ENCODE data around the gene NNAT.
"Not testable (repeated sequence)": the region's sequence is repeated elsewhere in the genome, so short reads cannot be mapped to it uniquely, and the experiment has no call there.

NNAT gene

DNA sequence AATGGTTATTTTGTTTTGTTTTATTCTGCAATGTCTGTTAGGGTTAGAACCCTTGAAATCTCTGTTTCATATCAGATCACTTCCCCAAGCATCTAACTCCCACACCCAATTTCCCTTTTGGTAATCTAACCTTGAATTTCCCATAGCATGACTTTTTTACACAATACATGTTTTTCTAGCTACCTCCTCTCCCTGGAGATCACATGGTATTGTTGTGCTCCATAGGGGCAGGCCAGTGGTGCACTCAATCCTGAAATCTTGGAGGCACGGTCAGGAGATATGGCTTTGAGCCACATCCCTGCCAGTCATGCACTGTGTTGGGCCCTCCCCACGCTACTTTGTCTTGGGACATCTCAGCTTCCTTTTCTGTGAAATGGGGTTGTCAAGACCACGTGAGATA, 36.7 kb upstream of the NNAT start:
- Histone ChIP-seq H3K9ac (ENCODE audit: low read depth, low read length) (no peak overlapping the region), H3K4me1 (ENCODE audit: insufficient read depth, low read length) (peaks cover 7% of the 10 kb centered on the region), H3K27me3 (ENCODE audit: insufficient read depth, low read length) (no peaks in the 10 kb centered on the region), H3K36me3 (ENCODE audit: insufficient read depth, low read length) (no peaks in the 10 kb centered on the region), H3K9me3 (ENCODE audit: insufficient read depth, low read depth, low read length) (peaks cover 14% of the 10 kb centered on the region), H3K27ac (ENCODE audit: low read depth, low read length) (no peak overlapping the region), H3K4me3 (ENCODE audit: low read length) (no peak overlapping the region)
- 95% methylated on average over 3 of the region's 3 CpGs for WGBS

- H3K27ac ChIP-seq (ENCODE audit: low read depth, low read length); H3K9ac ChIP-seq (ENCODE audit: low read depth, low read length); H3K27me3 ChIP-seq (ENCODE audit: insufficient read depth, low read length); H3K4me3 ChIP-seq (ENCODE audit: low read length); H3K36me3 ChIP-seq (ENCODE audit: insufficient read depth, low read length); H3K4me1 ChIP-seq (ENCODE audit: insufficient read depth, low read length): not testable (repeated sequence)
- WGBS: 91% methylated on average over 1 of the region's 1 CpG
- H3K9me3 ChIP-seq (ENCODE audit: insufficient read depth, low read depth, low read length): peaks cover 14% of the 10 kb centered on the region
Observed at GRCh38 chr20:37486209-37486608, 34.8 kb upstream of the NNAT start.

- H3K4me3 ChIP-seq (ENCODE audit: low read length): no peak overlapping the region
- H3K27ac ChIP-seq (ENCODE audit: low read depth, low read length): no peak overlapping the region
- H3K27me3 ChIP-seq (ENCODE audit: insufficient read depth, low read length): no peaks in the 10 kb centered on the region
- 86% methylated on average over 7 of the region's 7 CpGs for WGBS
- H3K4me1 ChIP-seq (ENCODE audit: insufficient read depth, low read length): peaks cover 7% of the 10 kb centered on the region
- no peaks in the 10 kb centered on the region for H3K36me3 ChIP-seq (ENCODE audit: insufficient read depth, low read length)
- no peak overlapping the region for H3K9ac ChIP-seq (ENCODE audit: low read depth, low read length)
- H3K9me3 ChIP-seq (ENCODE audit: insufficient read depth, low read depth, low read length): no peaks in the 10 kb centered on the region
Observed at GRCh38 chr20:37490663-37491350, 30.2 kb upstream of the NNAT start.

DNA sequence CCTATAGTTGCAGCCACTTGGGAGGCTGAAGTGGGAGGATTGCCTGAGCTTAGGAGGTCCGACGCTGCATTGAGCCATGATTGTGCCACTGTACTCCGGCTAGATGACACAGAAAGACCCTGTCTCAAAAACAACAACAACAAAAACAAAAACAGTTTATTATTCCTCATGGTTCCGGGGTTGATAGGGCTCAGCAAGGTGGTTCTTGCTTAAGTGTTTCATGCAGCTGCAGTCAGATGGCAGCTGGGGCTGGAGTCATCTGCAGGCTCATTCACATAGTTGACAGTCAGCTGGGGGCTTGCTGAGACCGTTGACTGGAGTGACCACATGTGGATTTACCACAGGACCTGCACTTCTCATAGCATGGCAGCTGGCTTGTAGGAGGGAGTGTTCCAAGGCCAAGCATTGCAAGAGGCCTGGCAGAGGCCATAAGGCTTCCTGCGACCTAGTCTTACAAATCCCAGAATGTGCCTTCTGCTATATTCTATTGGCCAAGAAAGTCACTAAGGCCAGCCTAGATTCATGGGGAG, 28.9 kb upstream of the NNAT start:
- Histone ChIP-seq H3K27ac (ENCODE audit: low read depth, low read length) (no peak overlapping the region), H3K27me3 (ENCODE audit: insufficient read depth, low read length) (no peaks in the 10 kb centered on the region), H3K4me1 (ENCODE audit: insufficient read depth, low read length) (no peaks in the 10 kb centered on the region; the same call in 1 of the 2 replicates), H3K4me3 (ENCODE audit: low read length) (no peak overlapping the region), H3K9me3 (ENCODE audit: insufficient read depth, low read depth, low read length) (no peaks in the 10 kb centered on the region), H3K36me3 (ENCODE audit: insufficient read depth, low read length) (no peaks in the 10 kb centered on the region), H3K9ac (ENCODE audit: low read depth, low read length) (no peak overlapping the region)
- WGBS: 94% methylated on average over 6 of the region's 6 CpGs

DNA sequence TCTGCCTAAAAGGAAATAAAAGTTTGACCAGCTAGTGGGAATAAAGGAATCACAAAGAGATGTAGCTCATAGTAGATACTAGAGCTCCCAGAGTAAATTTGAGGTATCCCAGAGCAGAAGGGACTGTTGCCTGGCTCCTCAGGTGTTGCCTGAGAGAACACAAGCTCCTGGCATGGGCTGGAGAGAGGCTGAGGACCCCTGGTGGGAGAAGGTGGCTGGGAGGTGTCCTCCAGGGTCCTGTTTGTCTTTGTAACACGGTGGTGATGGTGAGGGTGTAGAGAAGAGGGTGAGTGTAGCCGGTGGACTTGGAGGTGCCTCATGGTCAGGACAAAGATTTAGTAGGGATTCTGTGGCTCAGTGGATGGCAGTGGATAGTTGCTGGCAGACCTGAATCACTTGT, 28.1 kb upstream of the NNAT start:
- Histone ChIP-seq H3K9ac (ENCODE audit: low read depth, low read length) (no peak overlapping the region), H3K36me3 (ENCODE audit: insufficient read depth, low read length) (no peaks in the 10 kb centered on the region), H3K27me3 (ENCODE audit: insufficient read depth, low read length) (no peaks in the 10 kb centered on the region), H3K4me3 (ENCODE audit: low read length) (no peak overlapping the region), H3K27ac (ENCODE audit: low read depth, low read length) (no peak overlapping the region), H3K9me3 (ENCODE audit: insufficient read depth, low read depth, low read length) (no peaks in the 10 kb centered on the region), H3K4me1 (ENCODE audit: insufficient read depth, low read length) (no peaks in the 10 kb centered on the region; the same call in 1 of the 2 replicates)
- 81% methylated on average over 2 of the region's 2 CpGs for WGBS

- Histone ChIP-seq H3K27ac (ENCODE audit: low read depth, low read length) (no peak overlapping the region), H3K27me3 (ENCODE audit: insufficient read depth, low read length) (no peaks in the 10 kb centered on the region), H3K4me3 (ENCODE audit: low read length) (no peak overlapping the region), H3K9ac (ENCODE audit: low read depth, low read length) (no peak overlapping the region), H3K36me3 (ENCODE audit: insufficient read depth, low read length) (no peaks in the 10 kb centered on the region), H3K4me1 (ENCODE audit: insufficient read depth, low read length) (no peaks in the 10 kb centered on the region; the same call in 1 of the 2 replicates), H3K9me3 (ENCODE audit: insufficient read depth, low read depth, low read length) (no peaks in the 10 kb centered on the region)
- WGBS: 93% methylated on average over 8 of the region's 8 CpGs
Observed at GRCh38 chr20:37494301-37494700, 26.7 kb upstream of the NNAT start.

DNA sequence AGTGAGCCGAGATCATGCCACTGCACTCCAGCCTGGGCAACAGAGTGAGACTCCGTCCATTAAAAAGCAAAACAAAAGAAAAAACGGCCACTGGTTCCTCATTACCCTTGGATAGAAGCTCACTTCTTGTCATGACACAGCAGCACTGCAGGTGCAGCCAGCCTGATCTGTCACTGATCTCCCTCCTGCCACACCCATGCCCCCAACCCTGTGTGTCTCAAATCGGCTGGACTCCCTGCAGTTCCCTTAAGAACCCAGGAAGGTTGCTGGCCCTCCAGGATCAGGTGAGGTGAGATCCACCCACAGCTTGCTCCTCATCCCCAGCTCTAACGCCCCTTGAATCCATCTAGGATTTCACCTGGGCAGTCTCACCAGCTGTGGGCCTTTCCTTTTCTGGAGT, 26.3 kb upstream of the NNAT start:
- Histone ChIP-seq H3K27me3 (ENCODE audit: insufficient read depth, low read length) (no peaks in the 10 kb centered on the region), H3K9me3 (ENCODE audit: insufficient read depth, low read depth, low read length) (no peaks in the 10 kb centered on the region), H3K27ac (ENCODE audit: low read depth, low read length) (no peak overlapping the region), H3K9ac (ENCODE audit: low read depth, low read length) (no peak overlapping the region), H3K4me1 (ENCODE audit: insufficient read depth, low read length) (no peaks in the 10 kb centered on the region), H3K36me3 (ENCODE audit: insufficient read depth, low read length) (no peaks in the 10 kb centered on the region), H3K4me3 (ENCODE audit: low read length) (no peak overlapping the region)
- WGBS: 90% methylated on average over 5 of the region's 5 CpGs

GRCh38 chr20:37498066-37498665, 22.9 kb upstream of the NNAT start:
- no peak overlapping the region for H3K9ac ChIP-seq (ENCODE audit: low read depth, low read length)
- no peaks in the 10 kb centered on the region for H3K9me3 ChIP-seq (ENCODE audit: insufficient read depth, low read depth, low read length)
- H3K27me3 ChIP-seq (ENCODE audit: insufficient read depth, low read length): no peaks in the 10 kb centered on the region
- H3K4me1 ChIP-seq (ENCODE audit: insufficient read depth, low read length): no peaks in the 10 kb centered on the region
- WGBS: 91% methylated on average over 2 of the region's 2 CpGs
- H3K4me3 ChIP-seq (ENCODE audit: low read length): no peak overlapping the region
- H3K36me3 ChIP-seq (ENCODE audit: insufficient read depth, low read length): no peaks in the 10 kb centered on the region
- H3K27ac ChIP-seq (ENCODE audit: low read depth, low read length): no peak overlapping the region

GRCh38 chr20:37500311-37500710, 20.7 kb upstream of the NNAT start:
- 93% methylated on average over 7 of the region's 7 CpGs for WGBS

GRCh38 chr20:37501940-37502339, 19.1 kb upstream of the NNAT start:
- Histone ChIP-seq H3K4me1 (ENCODE audit: insufficient read depth, low read length) (peaks cover 11% of the 10 kb centered on the region), H3K4me3 (ENCODE audit: low read length) (no peak overlapping the region), H3K36me3 (ENCODE audit: insufficient read depth, low read length) (no peaks in the 10 kb centered on the region), H3K27me3 (ENCODE audit: insufficient read depth, low read length) (no peaks in the 10 kb centered on the region), H3K27ac (ENCODE audit: low read depth, low read length) (no peak overlapping the region), H3K9me3 (ENCODE audit: insufficient read depth, low read depth, low read length) (no peaks in the 10 kb centered on the region), H3K9ac (ENCODE audit: low read depth, low read length) (no peak overlapping the region)
- 82% methylated on average over 7 of the region's 7 CpGs for WGBS

More at GRCh38 chr20:37500311-37500710, 20.7 kb upstream of the NNAT start:
- Histone ChIP-seq H3K9ac (ENCODE audit: low read depth, low read length) (no peak overlapping the region), H3K27me3 (ENCODE audit: insufficient read depth, low read length) (no peaks in the 10 kb centered on the region), H3K9me3 (ENCODE audit: insufficient read depth, low read depth, low read length) (no peaks in the 10 kb centered on the region), H3K36me3 (ENCODE audit: insufficient read depth, low read length) (no peaks in the 10 kb centered on the region), H3K4me1 (ENCODE audit: insufficient read depth, low read length) (peaks cover 1% of the 10 kb centered on the region), H3K4me3 (ENCODE audit: low read length) (no peak overlapping the region), H3K27ac (ENCODE audit: low read depth, low read length) (no peak overlapping the region)

GRCh38 chr20:37502654-37503053, 18.4 kb upstream of the NNAT start:
- Histone ChIP-seq H3K4me3 (ENCODE audit: low read length) (no peak overlapping the region), H3K9me3 (ENCODE audit: insufficient read depth, low read depth, low read length) (no peaks in the 10 kb centered on the region), H3K36me3 (ENCODE audit: insufficient read depth, low read length) (no peaks in the 10 kb centered on the region), H3K9ac (ENCODE audit: low read depth, low read length) (no peak overlapping the region), H3K27ac (ENCODE audit: low read depth, low read length) (no peak overlapping the region), H3K27me3 (ENCODE audit: insufficient read depth, low read length) (no peaks in the 10 kb centered on the region), H3K4me1 (ENCODE audit: insufficient read depth, low read length) (peaks cover 11% of the 10 kb centered on the region)
- 92% methylated on average over 2 of the region's 2 CpGs for WGBS

Data from HUES64 (cell line).